GM12891 (cell line): ENCODE results near the gene PSMC3IP.

Experiments used
- POLR2A ChIP-seq: IDR thresholded peaks from 2 replicates; pipeline ENCODE4 v1.6.1; 2011; ENCODE audit warnings: low read depth, low read length, control low read depth
- SPI1 ChIP-seq: IDR thresholded peaks from 2 replicates; pipeline ENCODE4 v1.6.1; 2011; ENCODE audit warnings: low read depth, low read length, control low read depth

DNA sequence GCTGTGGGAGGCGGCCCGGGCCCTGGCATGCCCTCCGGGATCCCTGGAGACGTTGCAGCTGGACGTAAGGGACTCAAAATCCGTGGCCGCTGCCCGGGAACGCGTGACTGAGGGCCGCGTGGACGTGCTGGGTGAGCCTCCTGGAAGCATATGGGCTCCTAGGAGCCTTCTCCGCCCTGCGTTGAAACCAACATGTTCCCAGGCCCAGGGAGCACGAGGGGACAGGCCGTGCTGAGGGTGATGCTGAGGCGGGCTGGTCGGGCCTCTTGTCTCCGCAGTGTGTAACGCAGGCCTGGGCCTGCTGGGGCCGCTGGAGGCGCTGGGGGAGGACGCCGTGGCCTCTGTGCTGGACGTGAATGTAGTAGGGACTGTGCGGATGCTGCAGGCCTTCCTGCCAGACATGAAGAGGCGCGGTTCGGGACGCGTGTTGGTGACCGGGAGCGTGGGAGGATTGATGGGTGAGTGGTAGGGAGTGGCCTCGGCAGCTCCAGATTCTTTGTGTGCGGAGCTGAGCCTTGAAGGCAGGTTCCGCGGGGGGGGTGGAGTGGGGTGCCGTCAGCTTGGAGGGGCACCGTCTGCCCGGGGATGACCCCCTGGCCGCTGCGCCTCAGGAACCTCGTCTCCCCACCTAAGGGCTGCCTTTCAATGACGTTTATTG is 24.2 kb downstream of the PSMC3IP start:
- TF ChIP-seq POLR2A (no peak), SPI1 (no peak)
